HEK293T (cell line): ENCODE measurements around the gene RESF1.

Experiments used
- ARNT ChIP-seq: fragments of 450-650 bp; IDR thresholded peaks from 2 replicates; pipeline ENCODE4 v1.6.1; 2017; ENCODE audit warnings: mild to moderate bottlenecking
- CTBP1 ChIP-seq: fragments of 450-650 bp; IDR thresholded peaks from 2 replicates; pipeline ENCODE4 v1.6.1; 2016; ENCODE audit warnings: borderline replicate concordance
- FOXA1 ChIP-seq: fragments of 450-650 bp; IDR thresholded peaks from 2 replicates; pipeline ENCODE4 v1.6.1; 2016; ENCODE audit warnings: mild to moderate bottlenecking
- FOXM1 ChIP-seq: fragments of 450-650 bp; IDR thresholded peaks from 2 replicates; pipeline ENCODE4 v1.6.1; 2017; ENCODE audit warnings: mild to moderate bottlenecking, borderline replicate concordance
- SP1 ChIP-seq: fragments of 450-650 bp; IDR thresholded peaks from 2 replicates; pipeline ENCODE4 v1.6.1; 2017
- SUZ12 ChIP-seq: fragments of 450-650 bp; IDR thresholded peaks from 2 replicates; pipeline ENCODE4 v1.6.1; 2016; ENCODE audit warnings: mild to moderate bottlenecking
- TARDBP ChIP-seq: fragments of 450-650 bp; IDR thresholded peaks from 2 replicates; pipeline ENCODE4 v1.6.1; 2016
- ZNF384 ChIP-seq: fragments of 450-650 bp; IDR thresholded peaks from 2 replicates; pipeline ENCODE4 v1.6.1; 2016

DNA sequence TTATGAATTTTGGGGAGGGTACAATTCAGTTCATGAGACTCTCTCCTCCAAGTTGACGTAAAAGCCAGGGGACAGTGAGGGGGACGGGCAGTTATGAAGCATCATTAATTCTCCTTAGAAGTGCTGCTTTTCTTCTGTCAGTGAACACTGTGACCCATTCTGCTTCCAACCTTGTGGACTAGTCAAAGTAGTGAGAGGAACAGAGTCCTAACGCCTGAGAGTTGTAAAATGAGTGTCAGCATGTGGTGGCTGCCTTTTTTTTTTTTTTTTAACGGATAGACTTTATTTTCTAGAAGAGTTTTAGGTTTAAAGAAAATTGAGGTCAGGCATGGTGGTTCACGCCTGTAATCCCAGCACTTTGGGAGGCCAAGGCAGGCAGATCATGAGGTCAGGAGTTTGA, 15.5 kb downstream of the RESF1 start:
- TF ChIP-seq FOXM1 (no peak), FOXA1 (no peak), SP1 (no peak), ARNT (no peak), SUZ12 (no peak), CTBP1 (no peak), TARDBP (no peak), ZNF384 (no peak)
